SJSA1 (cell line): ENCODE measurements around the gene DOK7. TPM values are rescaled to one million over a fixed set of nuclear protein-coding genes. Genes with fewer than 3 reads are reported as not detected.
A peak's percentile ranks its signal among the peaks of the same experiment; 100 is the strongest.

Experiments used
- DNase-seq, 2 experiments: peaks; one replicate each; pipeline ENCODE4 v3.0.0-alpha.2; 2015 to 2020; ENCODE audit warnings: low spot score in 2 of 2, low read depth in 1 of 2
- H3K27ac ChIP-seq: fragments of 250-450 bp; sonication (Bioruptor Pico); 2 replicates; pipeline ENCODE4 v1.5.1; 2020; ENCODE audit warnings: mild to moderate bottlenecking, moderate library complexity
- H3K27me3 ChIP-seq: fragments of 250-450 bp; sonication (Bioruptor Pico); replicated peaks from 2 replicates; pipeline ENCODE4 v1.5.1; 2020; ENCODE audit warnings: mild to moderate bottlenecking, moderate library complexity
- H3K36me3 ChIP-seq: fragments of 250-450 bp; sonication (Bioruptor Pico); 2 replicates; pipeline ENCODE4 v1.5.1; 2020; ENCODE audit warnings: mild to moderate bottlenecking
- H3K4me1 ChIP-seq: fragments of 250-450 bp; sonication (Bioruptor Pico); replicated peaks from 2 replicates; pipeline ENCODE4 v1.6.1; 2021; ENCODE audit warnings: mild to moderate bottlenecking
- H3K4me3 ChIP-seq: fragments of 250-450 bp; sonication (Bioruptor Pico); 2 replicates; pipeline ENCODE4 v1.5.1; 2020; ENCODE audit warnings: mild to moderate bottlenecking
- H3K9me3 ChIP-seq: fragments of 250-450 bp; sonication (Bioruptor Pico); replicated peaks from 2 replicates; pipeline ENCODE4 v1.5.1; 2020; ENCODE audit warnings: mild to moderate bottlenecking
- total RNA-seq: library from RNA; depleted of rRNA; stranded (reverse); fragments of >200 nt; shearing (Covaris generic); gene quantifications from 2 replicates; pipeline ENCODE4 v1.2.3, GENCODE V29; 2014

The DOK7 gene
- total RNA-seq, 1 experiment from 2014 or later: 0.05 TPM

DNA sequence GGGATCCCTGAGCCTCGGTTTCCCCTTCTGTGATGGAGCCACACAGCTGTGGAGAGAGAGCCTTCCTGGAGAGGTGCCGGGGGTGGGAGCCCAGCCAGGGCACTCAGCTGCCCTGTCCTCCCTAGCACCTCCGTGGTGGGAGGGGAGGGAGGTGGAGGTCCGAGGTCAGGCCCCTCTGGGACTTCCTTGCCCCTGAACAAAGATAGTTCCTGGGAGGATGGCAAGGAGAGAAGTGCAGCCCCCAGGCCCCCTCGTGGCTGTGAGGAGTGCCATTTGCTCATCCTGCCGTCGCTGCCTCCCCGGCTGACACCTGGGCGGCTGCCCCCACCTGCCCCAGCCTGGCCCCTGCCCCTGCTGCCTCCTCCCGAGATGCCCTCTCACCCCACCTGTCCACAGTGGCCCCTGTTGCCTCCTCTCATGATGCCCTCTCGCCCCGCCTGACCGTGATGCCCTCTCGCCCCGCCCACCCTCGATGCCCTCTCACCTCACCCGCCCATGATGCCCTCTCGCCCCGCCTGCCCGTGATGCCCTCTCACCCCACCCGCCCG lies 12.7 kb downstream of the DOK7 start:
- Histone ChIP-seq H3K27ac (no peak overlapping the region), H3K4me3 (no peak overlapping the region), H3K9me3 (no peaks in the 10 kb centered on the region), H3K36me3 (no peaks in the 10 kb centered on the region), H3K4me1 (peaks cover 10% of the 10 kb centered on the region), H3K27me3 (no peaks in the 10 kb centered on the region)
- DNase-seq: no peak

DNA sequence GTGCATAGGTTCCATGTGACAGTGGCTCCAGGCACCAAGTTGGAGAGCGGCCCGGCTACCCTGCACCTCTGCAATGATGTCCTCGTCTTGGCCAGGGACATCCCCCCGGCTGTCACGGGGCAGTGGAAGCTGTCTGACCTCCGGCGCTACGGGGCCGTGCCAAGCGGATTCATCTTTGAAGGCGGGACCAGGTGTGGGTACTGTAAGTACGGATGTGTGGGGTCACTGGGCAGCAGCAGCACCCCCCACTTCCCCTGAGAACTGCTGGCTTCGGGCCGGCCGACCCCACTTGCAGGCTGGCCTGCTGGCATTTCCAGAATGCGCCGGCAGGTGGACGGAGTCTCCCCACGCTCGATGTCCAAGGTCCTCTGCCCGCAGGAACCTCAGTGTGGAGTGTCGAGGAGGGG lies 13.2 kb downstream of the DOK7 start:
- Histone ChIP-seq H3K27ac (no peak overlapping the region), H3K4me3 (no peak overlapping the region), H3K9me3 (no peaks in the 10 kb centered on the region), H3K27me3 (no peaks in the 10 kb centered on the region), H3K4me1 (peaks cover 10% of the 10 kb centered on the region), H3K36me3 (no peaks in the 10 kb centered on the region)
- DNase-seq: no peak

DNA sequence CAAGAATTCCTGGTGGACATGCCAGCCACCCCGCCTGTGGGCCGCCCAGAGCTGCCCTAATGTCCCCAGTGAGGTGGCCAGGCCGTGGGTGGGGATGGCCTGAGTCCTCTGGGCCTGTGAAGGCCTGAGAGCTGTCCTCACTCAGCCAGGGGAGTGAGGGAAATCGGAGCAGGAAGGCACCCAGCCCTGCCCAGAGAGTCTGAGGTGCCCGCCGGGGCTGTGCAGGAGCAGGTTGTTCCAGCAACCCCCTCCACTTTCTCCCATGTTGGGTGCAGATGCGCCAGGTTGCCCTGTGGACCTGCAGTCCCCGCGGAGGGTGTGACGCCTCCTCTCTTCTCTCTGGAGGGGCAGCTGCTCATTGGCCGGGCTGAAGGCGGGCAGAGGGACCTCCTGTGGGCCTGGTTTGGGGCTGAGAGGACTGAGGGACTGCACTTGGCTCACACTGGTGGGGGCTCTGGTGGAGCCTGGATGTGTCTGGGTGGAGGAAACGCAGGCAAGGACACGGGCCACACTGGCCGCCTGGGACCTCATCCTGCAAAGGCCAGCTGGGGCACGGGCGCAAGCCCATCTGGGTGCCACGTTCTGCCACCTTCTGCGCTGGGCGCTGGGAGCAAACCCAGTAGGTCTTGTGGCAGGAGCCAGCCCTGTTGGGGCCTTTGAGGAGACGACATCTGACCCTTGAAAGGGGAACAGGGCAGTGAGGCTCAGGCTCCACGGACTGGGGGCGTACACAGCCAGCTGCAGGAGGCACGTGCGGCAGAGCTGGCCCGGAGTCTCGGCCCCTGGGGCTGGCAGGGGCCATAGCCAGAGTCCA lies 14.0 kb downstream of the DOK7 start:
- H3K4me1 ChIP-seq: peaks cover 10% of the 10 kb centered on the region
- DNase-seq: no peak
- no peaks in the 10 kb centered on the region for H3K36me3 ChIP-seq
- H3K4me3 ChIP-seq: no peak overlapping the region
- no peaks in the 10 kb centered on the region for H3K27me3 ChIP-seq
- H3K27ac ChIP-seq: no peak overlapping the region
- H3K9me3 ChIP-seq: no peaks in the 10 kb centered on the region

DNA sequence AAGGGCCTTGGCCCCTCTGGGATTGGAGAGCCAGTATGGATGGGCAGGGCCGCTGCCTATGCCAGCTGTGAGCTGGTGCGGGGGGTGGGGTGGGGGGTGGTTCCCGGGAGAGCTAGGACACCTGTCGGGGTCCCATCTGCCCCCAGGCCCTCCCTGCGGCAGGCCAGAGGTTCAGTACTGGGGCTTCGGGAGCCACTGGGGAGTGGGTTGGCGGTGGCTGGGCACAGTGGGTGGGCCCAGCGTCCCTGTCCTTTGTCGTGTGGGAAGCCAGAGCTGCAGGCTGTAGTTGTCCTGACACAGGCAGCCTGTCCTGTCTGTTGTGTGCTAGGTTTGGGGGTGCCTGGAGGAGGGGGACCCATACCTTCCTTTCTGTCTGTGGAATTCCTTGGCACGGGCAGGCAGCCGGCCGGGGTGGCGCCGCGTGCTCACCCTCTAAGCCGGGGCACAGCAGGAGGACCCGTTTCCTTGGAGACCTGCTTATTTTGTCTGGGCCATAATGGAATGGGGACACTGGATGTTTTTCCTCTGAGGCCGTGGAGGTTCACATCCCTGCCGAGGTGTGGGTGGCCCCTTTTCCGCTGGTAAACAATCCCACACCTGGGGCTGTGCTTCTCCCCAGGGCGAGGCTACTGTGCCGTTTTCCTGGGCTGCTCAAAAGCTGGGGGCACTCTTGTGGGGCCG lies 14.8 kb downstream of the DOK7 start:
- Histone ChIP-seq H3K4me1 (peaks cover 10% of the 10 kb centered on the region), H3K27ac (no peak overlapping the region)

DNA sequence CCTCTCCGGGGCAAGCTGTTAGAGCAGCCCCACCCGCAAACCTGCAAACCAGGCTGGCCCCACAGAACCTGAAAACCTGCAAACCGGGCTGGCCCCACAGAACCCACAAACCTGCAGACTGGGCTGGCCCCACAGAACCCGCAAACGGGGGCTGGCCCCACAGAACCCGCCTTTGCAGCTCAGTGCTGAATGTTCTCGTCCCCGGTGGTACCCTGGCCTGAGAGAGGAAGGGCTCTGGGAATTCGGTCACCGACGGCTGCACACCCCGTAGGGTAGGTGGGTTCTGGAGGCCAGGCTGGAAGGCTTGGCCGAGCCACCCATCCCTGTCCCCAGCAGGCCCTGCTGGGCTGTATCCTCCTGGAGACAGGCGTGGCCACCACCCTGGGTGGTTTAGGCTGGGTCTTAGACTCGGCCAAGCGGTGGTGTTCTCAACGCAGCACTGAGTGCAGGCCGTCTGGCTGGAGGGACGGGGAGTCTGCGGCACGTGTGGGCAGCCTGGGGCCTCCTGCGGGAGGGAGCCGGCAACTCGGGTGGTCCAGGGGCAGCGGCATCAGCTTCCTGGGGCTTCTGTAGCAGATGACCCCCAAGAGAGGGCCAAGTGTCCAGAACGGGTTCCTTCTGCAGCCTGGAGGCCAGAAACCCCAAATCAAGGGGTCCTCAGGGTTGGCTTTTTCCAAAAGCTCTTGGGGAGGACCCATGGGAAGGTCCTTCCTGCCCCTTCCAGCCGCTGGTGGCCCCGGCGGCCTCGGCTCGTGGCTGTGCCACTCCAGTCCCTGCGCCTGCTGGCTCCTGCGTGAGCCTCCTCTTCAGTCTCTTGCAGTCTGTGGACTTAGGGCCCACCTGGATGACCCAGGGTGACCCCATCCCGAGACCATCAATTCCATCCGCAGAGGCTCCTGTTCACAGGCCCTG lies 15.6 kb downstream of the DOK7 start:
- Histone ChIP-seq H3K4me3 (no peak overlapping the region), H3K36me3 (no peaks in the 10 kb centered on the region), H3K9me3 (no peaks in the 10 kb centered on the region), H3K4me1 (peaks cover 10% of the 10 kb centered on the region), H3K27me3 (no peaks in the 10 kb centered on the region), H3K27ac (no peak overlapping the region)
- no peak for DNase-seq

More for the DNA sequence above, 14.8 kb downstream of the DOK7 start:
- Histone ChIP-seq H3K9me3 (no peaks in the 10 kb centered on the region), H3K4me3 (no peak overlapping the region), H3K27me3 (no peaks in the 10 kb centered on the region), H3K36me3 (no peaks in the 10 kb centered on the region)
- no peak for DNase-seq

DNA sequence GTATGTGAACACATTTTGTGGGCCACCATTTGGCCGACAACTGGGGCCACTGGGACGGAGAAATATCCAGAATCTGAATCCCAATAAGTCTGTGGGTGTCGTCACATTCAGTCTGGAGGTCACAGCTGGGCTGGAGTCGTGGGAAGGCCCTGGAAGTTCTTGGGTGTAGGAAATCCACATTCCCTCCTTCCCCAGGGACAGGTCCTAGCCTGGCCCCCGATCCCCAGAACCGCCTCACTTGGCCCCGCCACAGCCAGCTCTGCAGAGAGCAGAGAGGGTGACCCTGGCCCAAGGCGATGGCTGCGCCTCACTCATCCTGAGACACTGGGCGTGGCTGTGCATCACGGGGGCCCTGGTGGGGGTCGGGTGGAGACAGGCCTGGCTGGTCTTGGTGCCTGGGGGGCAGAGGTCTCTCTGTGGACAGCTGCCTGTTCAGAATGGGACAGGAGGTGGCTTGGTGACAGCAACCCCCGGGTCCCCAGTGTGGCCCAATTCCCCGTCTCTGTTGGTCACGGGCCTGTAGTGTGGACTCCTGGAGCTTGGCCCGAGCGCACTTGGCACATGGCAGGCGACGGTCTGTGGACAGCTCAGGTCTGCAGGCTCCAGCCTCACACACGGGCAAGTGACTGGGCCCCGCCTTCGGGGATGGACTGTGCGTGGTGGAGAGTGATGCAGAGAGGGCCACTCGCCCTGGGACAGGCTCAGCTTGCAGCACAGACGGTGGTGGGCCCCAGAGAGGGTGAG lies 16.4 kb downstream of the DOK7 start:
- Histone ChIP-seq H3K4me3 (no peak overlapping the region), H3K9me3 (no peaks in the 10 kb centered on the region), H3K27me3 (no peaks in the 10 kb centered on the region), H3K36me3 (no peaks in the 10 kb centered on the region), H3K4me1 (peaks cover 18% of the 10 kb centered on the region), H3K27ac (no peak overlapping the region)
- DNase-seq: no peak

DNA sequence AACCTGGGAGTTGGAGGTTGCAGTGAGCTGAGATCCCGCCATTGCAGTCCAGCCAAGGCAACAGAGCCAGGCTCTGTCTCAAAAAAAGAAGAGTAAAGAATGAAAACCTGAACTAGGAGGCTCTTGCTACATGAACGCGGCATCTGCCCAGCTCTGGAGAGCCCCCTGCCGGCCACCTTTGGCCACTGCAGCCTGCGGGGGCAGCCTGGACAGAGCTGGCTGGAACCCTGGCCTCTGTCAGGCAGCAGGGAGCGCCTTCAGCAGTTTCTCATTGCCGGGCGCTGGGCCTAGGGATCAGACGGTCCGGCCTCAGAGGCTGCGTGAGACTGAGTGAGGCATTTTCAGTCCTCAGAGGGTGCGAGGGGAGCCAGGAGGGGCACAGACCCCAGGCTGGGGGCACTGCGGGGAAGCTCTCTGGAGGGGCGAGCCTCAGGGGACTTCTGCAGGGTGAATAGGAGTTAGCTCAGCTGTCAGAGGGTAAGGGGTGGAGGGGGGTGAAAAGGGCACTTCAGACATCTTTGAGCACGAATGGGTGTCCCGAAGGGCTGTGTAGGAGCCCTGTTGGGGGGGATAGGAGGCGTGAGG lies 17.5 kb downstream of the DOK7 start:
- no peak overlapping the region for H3K27ac ChIP-seq
- H3K4me1 ChIP-seq: peaks cover 20% of the 10 kb centered on the region
- peak; percentile 44 to 55 for DNase-seq
- H3K9me3 ChIP-seq: no peaks in the 10 kb centered on the region
- H3K4me3 ChIP-seq: no peak overlapping the region
- H3K36me3 ChIP-seq: no peaks in the 10 kb centered on the region
- H3K27me3 ChIP-seq: no peaks in the 10 kb centered on the region

DNA sequence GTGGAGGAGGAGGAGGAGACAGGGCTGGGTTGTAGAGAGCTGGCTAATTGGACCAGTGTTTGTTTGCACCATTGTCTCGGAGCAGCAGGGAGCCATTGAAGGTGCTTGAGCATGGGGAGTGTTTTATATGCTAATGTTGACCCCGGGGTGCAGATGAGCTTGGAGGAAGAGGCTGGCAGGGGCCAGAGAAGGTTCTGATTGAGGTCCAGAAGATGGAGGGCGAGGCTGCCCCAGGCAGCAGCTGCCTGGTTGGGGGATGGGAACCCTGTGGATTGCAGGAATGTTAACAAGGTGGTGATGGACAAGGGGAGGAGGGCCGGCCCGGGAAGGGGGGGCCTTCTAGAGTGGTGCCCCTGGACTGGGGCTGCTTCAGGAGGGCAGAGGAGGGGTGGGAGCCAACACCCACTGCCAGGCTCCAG lies 18.0 kb downstream of the DOK7 start:
- DNase-seq: no peak
- H3K27ac ChIP-seq: no peak overlapping the region
- no peaks in the 10 kb centered on the region for H3K36me3 ChIP-seq
- no peaks in the 10 kb centered on the region for H3K9me3 ChIP-seq
- H3K4me1 ChIP-seq: peaks cover 20% of the 10 kb centered on the region
- H3K4me3 ChIP-seq: no peak overlapping the region
- H3K27me3 ChIP-seq: no peaks in the 10 kb centered on the region

DNA sequence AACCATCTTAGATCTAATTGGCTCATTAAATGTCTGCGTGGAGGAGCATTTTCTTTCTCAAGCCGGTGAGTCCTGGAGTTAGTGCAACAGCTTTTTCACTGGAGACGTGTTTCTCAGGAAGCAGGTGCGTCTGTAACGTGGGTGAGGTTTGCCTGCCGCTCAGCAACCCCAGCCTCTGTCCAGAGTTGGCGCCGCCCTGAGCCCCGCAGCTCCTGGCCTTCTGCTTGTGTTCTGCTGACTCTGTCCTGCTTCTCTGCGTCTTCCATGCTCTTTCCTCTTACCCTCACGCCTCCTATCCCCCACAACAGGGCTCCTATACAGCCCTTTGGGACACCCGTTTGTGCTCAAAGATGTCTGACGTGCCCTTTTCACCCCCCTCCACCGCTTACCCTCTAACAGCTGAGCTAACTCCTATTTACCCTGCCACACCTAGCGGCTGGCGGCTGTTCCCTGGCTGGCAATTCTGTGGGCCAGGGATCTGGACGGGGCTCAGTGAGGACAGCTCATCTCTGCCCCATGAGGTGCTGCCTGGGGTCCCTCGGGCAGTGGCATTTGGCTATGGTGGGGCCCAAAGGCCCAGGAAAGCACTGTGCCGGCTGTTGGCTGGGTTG lies 18.8 kb downstream of the DOK7 start:
- no peaks in the 10 kb centered on the region for H3K9me3 ChIP-seq
- no peaks in the 10 kb centered on the region for H3K27me3 ChIP-seq
- H3K4me1 ChIP-seq: peaks cover 20% of the 10 kb centered on the region
- no peak overlapping the region for H3K4me3 ChIP-seq
- H3K27ac ChIP-seq: no peak overlapping the region
- no peaks in the 10 kb centered on the region for H3K36me3 ChIP-seq
- DNase-seq: no peak

DNA sequence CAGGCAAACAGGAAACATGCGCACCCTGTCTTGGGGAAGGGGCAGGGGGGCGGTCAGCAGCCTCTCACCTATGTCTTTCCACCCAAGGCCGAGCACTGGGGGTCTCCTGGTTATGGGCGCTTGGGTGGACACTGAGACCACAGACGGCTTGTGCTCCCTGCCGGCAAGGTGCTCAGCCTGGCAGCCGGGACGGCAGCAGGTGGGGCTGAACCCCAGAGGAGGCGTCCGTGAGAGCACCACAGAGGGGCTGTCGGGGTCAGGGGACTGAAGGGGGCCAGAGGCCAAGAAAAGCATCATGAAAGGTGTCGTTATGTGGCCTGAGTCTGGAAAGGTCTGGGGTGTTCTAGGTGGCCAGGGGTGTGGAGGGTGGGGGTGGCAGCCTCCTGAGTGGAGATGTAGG lies 19.6 kb downstream of the DOK7 start:
- H3K27me3 ChIP-seq: no peaks in the 10 kb centered on the region
- H3K4me3 ChIP-seq: no peak overlapping the region
- no peak overlapping the region for H3K27ac ChIP-seq
- no peaks in the 10 kb centered on the region for H3K36me3 ChIP-seq
- peaks cover 20% of the 10 kb centered on the region for H3K4me1 ChIP-seq
- no peak for DNase-seq
- no peaks in the 10 kb centered on the region for H3K9me3 ChIP-seq

DNA sequence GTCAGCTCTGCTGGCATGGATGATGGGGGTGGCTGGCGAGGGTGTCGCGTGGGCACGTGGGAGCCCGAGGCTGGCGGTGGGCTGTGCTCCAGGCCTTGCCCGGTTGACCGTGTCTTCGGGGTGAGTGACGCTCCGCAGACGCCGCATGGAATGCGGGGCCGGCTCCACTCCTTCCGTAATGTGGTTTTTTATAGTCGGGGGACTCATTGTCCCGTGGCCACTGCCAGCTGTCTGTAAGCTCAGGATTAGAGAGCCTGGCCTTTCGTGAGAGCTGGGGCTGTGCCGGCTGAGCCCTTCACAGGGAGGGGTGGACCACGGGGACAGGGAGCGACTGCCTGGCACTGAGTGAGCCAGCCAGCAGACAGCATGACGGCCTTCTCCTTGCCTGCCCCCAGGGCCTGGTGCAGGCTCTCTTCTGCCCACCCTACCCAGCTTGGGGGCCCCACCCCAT lies 20.4 kb downstream of the DOK7 start:
- H3K4me3 ChIP-seq: no peak overlapping the region
- no peaks in the 10 kb centered on the region for H3K9me3 ChIP-seq
- no peaks in the 10 kb centered on the region for H3K36me3 ChIP-seq
- peak in 1 of 2 experiments; percentile 9 for DNase-seq
- peaks cover 16% of the 10 kb centered on the region for H3K4me1 ChIP-seq
- no peak overlapping the region for H3K27ac ChIP-seq
- H3K27me3 ChIP-seq: no peaks in the 10 kb centered on the region
